HG02943 (cell line): ENCODE data around the gene DEFB129.
"Not testable (repeated sequence)": the region's sequence is repeated elsewhere in the genome, so short reads cannot be mapped to it uniquely, and the experiment has no call there.

ENCODE experiments used
- ATAC-seq: cut with Tn5 transposase; IDR thresholded peaks from one replicate; pipeline ENCODE4 v1.9.1; 2021; ENCODE audit warnings: mild to moderate bottlenecking, low read depth, moderate library complexity; ENCODE audit not compliant: unreplicated experiment

DEFB129 gene

DNA sequence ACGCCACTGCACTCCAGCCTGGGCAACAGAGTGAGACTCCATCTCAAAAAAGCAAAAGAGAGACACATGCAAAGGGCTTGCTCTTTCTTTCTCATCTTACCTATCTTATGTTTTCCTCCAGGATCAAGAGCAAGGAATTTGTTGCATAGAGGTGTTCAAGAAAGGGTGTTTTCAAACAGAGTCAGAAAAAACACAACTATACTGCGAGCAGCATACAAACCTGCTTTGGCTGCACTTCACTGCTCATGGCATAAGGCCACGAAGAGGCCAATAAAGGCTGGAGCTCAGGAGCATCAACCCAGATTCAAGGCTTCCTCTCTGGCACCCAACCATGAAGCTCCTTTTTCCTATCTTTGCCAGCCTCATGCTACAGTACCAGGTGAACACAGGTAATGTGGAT lies at the start of gene DEFB129:
TSS of gene DEFB129 (plus strand) at position 301 of the 400 bp plus-strand sequence. CDS start at position 332, 31 bp downstream.
- no peak for ATAC-seq

GRCh38 chr20:184288-184687 lies 42.8 kb upstream of the DEFB129 start:
- no peak for ATAC-seq

- no peak for ATAC-seq
Observed at GRCh38 chr20:187733-188132, 39.3 kb upstream of the DEFB129 start.

DNA sequence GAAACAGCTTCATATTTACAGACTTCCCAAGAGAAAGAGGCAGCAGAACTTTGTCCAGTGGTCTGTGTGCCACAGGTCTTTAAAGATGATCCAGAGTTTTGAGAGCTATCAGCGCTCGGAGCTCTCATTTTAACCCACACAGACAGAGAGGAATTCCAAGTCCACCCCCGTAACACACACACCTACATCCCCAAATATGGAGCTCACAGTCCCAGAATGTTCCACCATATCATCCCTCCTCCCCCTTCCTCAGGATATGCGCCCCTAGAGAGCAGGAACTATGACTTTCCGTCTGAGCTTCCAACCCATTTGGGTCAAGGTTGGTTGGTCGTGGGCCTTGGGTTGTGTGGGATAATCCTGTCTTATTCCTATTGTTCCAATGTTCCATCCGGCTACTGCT lies 37.4 kb upstream of the DEFB129 start, which contains the start of gene DEFB128:
TSS of gene DEFB128 (minus strand) at position 101 of the 400 bp plus-strand sequence. CDS start at position 13, 88 bp downstream.
- ATAC-seq, result no peak

GRCh38 chr20:198225-198624 lies 28.8 kb upstream of the DEFB129 start:
- no peak for ATAC-seq

GRCh38 chr20:199996-200395 lies 27.1 kb upstream of the DEFB129 start:
- no peak for ATAC-seq

DNA sequence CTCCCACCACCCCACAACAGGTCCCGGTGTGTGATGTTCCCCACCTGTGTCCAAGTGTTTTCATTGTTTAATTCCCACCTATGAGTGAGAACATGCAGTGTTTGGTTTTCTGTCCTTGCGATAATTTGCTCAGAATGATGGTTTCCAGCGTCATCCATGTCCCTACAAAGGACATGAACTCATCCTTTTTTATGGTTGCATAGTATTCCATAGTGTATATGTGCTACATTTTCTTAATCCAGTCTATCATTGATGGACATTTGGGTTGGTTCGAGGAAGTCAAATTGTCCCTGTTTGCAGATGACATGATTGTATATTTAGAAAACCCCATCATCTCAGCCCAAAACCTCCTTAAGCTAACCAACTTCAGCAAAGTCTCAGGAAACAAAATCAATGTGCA lies 23.4 kb upstream of the DEFB129 start:
- not testable (repeated sequence) for ATAC-seq

DNA sequence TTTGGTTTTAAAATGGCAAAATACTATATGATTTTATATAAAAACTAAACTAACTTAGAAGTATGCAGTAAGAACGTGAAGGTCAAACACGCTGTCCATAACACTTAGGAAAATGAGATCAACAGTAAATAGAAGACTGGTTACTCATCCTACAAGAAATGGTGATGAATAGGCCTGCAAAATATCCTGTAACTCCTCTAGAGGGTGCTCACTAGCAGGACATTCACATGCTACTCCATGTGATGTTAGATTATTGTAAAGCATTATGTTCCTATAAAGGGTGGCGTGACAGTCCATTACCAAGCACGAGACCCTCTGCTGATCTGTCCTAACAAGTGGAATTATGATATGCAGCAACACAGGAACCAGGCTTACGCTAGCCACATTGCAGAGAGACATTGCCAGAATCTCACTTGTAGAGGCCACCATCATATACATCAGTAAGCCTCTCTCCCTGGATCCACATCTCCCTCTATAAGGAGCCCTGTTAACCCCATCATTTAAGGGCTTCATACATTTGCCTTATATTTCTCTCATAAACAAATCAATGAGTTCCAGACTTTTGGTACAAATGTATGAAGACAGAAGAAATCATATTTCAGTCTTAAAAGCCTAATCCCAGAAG lies 18.0 kb upstream of the DEFB129 start:
- no peak for ATAC-seq

DNA sequence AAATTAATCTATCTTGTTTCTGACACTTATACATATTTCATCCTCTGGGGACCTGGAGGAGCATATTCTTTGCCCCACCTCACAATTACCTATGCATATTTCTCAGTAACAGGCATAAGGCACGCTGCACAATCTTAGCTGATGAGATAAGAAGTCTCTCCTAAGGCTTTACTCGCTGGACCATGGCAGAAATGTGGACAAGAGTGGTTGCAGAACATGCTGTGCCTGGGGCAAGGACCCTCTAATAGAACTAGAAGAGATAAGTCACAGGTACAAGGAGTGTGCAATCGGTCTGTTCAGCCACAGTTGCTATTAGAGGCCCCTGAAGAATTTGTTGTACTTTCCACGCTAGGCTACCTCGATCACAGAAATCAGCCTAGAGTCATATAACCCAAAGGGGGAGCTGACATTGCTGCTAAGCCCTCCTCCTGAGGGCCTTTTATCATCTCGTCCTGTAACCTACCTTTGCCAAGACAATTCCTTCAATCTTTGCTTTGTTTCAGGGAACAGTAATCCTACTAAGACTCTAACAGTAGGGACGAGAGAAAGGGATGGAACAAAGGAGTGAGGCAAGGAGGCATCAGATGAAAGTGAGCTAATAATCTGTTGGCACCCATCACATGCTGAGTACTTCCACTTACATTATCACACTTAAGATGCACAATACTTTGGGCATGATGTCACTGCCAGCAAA lies 16.1 kb upstream of the DEFB129 start:
- ATAC-seq, result no peak

DNA sequence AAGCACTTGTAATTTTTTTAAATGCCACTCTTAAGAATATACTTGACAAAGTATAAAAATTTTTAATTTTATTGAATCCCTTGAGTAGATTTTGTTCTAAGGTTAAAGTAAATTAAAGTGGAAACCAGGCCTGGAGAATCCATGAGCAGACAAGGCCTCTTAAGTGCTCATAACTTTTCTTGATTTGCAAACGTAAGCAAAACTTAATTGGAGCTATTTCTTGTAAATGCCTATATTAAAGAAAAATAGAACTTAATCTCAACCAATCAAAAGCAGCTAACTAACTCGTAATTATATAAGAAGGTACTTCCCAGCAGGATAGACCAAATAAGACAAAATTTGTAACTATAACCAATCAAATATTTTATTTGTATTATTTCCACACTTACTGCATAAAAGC lies 12.7 kb upstream of the DEFB129 start:
- ATAC-seq, result no peak

- ATAC-seq, result no peak
Observed at GRCh38 chr20:215796-216195, 11.3 kb upstream of the DEFB129 start.

DNA sequence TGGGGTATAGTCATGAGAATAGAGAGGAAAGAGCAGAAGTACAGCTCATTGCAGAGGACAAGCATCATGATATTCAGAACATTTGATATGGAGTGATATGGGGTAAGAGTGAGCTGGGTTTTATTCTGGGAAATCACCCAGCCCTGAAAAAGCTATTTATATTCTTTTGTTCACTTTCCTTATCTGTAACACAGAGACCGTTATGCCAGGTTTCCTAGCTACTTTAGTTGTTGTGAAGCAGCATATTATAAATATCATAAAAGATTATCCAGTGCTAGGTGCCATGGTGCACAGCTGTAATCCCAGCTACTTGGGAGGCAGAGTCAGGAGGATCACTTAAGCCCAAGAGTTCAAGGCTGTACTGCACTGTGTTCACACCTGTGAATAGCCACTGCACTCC lies 9.8 kb upstream of the DEFB129 start:
- no peak for ATAC-seq

- no peak for ATAC-seq
Observed at GRCh38 chr20:219290-220115, 7.6 kb upstream of the DEFB129 start.

GRCh38 chr20:221258-221830 lies 5.7 kb upstream of the DEFB129 start:
- no peak for ATAC-seq

- ATAC-seq, result not testable (repeated sequence)
Observed at GRCh38 chr20:225879-226278, 1.2 kb upstream of the DEFB129 start.

- ATAC-seq, result no peak
Observed at GRCh38 chr20:227439-228105, 514 bp downstream of the DEFB129 start.

DNA sequence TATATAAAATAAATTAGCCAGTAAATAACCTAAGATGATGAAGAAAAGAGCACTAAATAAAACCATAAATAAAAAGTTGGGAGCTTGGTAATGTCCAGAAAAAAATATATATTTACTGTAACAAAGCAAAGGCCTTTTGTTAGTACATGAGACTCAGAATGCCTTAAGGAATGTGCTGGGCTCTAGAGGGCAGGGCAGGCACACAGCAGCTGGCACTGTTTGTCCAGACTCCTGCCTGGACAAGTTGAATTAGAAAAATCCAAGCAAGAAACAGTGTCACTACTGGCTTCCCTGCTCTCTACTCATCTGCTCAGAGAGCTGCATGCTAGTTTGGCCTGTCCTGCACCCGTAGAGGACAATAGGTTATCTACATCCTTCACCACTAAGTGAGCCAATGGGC lies 8.8 kb downstream of the DEFB129 start:
- ATAC-seq, result no peak

DNA sequence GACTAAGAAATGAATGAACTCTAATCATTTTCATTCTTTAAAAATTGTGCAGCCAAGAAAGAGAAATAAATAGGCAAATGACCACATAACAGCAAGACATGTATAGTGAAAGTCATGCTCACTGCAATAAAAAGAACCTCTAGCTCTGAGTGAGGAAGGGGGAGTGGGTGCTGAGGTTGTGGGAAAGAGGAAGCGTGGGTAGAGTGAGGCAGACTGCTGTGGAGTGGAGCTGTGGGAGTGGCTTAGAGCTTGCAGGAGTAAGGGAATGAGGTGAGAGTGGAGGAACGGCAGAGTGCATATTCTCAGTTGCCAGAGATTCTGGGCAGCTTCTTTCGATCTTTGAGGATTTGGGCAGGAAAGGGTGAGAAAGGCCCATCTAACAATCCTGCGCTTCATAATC lies 10.4 kb downstream of the DEFB129 start:
- ATAC-seq, result no peak

- ATAC-seq, result no peak
Observed at GRCh38 chr20:237929-238328, 10.9 kb downstream of the DEFB129 start.

- ATAC-seq, result no peak
Observed at GRCh38 chr20:242905-243304, 15.8 kb downstream of the DEFB129 start.
